Transverse colon (tissue), 4 donors: ENCODE measurements around the gene KCNT2. TPM values are rescaled to one million over a fixed set of nuclear protein-coding genes. Genes with fewer than 3 reads are reported as not detected.

Source experiments
- DNase-seq: peaks from one replicate; pipeline ENCODE4 v3.0.0-alpha.2; 2019
- H3K27ac ChIP-seq, 4 donors: fragments of 200-600 bp; sonication (generic); 2 replicates each; pipeline ENCODE4 v1.5.1; 2016 to 2018; ENCODE audit warnings: inconsistent platforms in 4 of 4
- H3K27me3 ChIP-seq: fragments of 200-600 bp; sonication (generic); 2 replicates; pipeline ENCODE4 v1.5.1; 2017; ENCODE audit warnings: inconsistent platforms
- H3K36me3 ChIP-seq, 4 donors: fragments of 200-600 bp; sonication (generic); 2 replicates each; pipeline ENCODE4 v1.5.1; 2017 to 2019; ENCODE audit warnings: inconsistent platforms in 4 of 4
- H3K4me1 ChIP-seq, 4 donors: fragments of 200-600 bp; sonication (generic); 2 replicates each; pipeline ENCODE4 v1.5.1; 2017 to 2020; ENCODE audit warnings: inconsistent platforms in 4 of 4
- H3K4me3 ChIP-seq, 4 donors: fragments of 200-600 bp; sonication (generic); 1 replicate in 1 of 4; 2 replicates in 3 of 4; pipeline versions ENCODE4 v1.5.1 to v1.6.1; 2017 to 2019; ENCODE audit warnings: inconsistent platforms in 4 of 4
- H3K9me3 ChIP-seq, 2 donors: fragments of 200-600 bp; sonication (generic); 2 replicates each; pipeline ENCODE4 v1.5.1; 2017 to 2019; ENCODE audit warnings: inconsistent platforms in 2 of 2
- CTCF ChIP-seq, 5 experiments: fragments of 200-600 bp in 3 of 5; fragments of 450-650 bp in 2 of 5; sonication (generic) in 3 of 5; IDR thresholded peaks; 1 replicate in 2 of 5; 2 replicates in 3 of 5; pipeline ENCODE4 v1.5.1; 2016 to 2017; ENCODE audit warnings: antibody characterized with exemption in 5 of 5, inconsistent platforms in 3 of 5, mild to moderate bottlenecking in 2 of 5, moderate library complexity in 1 of 5
- EP300 ChIP-seq: sonication (generic); formaldehyde crosslinking; IDR thresholded peaks from one replicate; pipeline ENCODE4 v1.6.1; 2017; ENCODE audit warnings: antibody characterized with exemption, low read depth
- POLR2A ChIP-seq: fragments of 450-650 bp; IDR thresholded peaks from one replicate; pipeline ENCODE4 v1.6.1; 2016; ENCODE audit warnings: antibody characterized with exemption, mild to moderate bottlenecking, moderate library complexity
- POLR2AphosphoS5 ChIP-seq, 3 donors: sonication (generic); formaldehyde crosslinking; IDR thresholded peaks; one replicate each; pipeline ENCODE4 v1.6.1; 2016; ENCODE audit warnings: antibody characterized with exemption in 3 of 3
- WGBS, 2 donors: methylation state at CpG; one replicate each; pipeline ENCODE4 v1.1.5; 2018; ENCODE audit warnings: low coverage in 1 of 2; 5-methylcytosine and 5-hydroxymethylcytosine counted together
- in situ Hi-C, 4 donors: fragments of 200-750 bp; cut with MboI; loops; one replicate each; pipeline versions ENCODE4 v1.15.0 to v1.15.1; 2017; ENCODE audit warnings: low sequenced_read_pairs in 3 of 4, low pct_ligation_motif_present in 1 of 4, low pct_unique_long_range_greater_than_20kb in 1 of 4
- intact Hi-C: fragments of 100-400 bp; cut with DNase I; formaldehyde crosslinking; loops from one replicate; pipeline ENCODE4 v1.15.1; 2023; ENCODE audit warnings: low total_unique reads
- small RNA-seq, 4 donors: library from RNA; depleted of rRNA; stranded (forward); fragments of <200 nt; gene quantifications; one replicate each; pipeline ENCODE3, GENCODE V24; 2016
- total RNA-seq, 4 donors: library from RNA; depleted of rRNA; stranded (reverse); fragments of >200 nt; gene quantifications; one replicate each; pipeline ENCODE4 v1.1.0, GENCODE V29; 2016

KCNT2 gene
- total RNA-seq, 4 donors from 2014 or later = 0.80 to 1.7 (median 0.96) TPM; not detected in 1

GRCh38 chr1:196183941-196184340 is 424.3 kb downstream of the KCNT2 start:
- H3K27ac ChIP-seq = no peak overlapping the region
- H3K4me3 ChIP-seq = no peak overlapping the region
- no peaks in the 10 kb centered on the region for H3K36me3 ChIP-seq
- in situ Hi-C loops (no loop called here), intact Hi-C loops (no loop called here)
- DNase-seq = no peak
- TF ChIP-seq POLR2A (no peak), CTCF (IDR thresholded peaks at IDR 0.05) (no peak), POLR2AphosphoS5 (IDR thresholded peaks at IDR 0.05) (no peak), EP300 (no peak)
- no peaks in the 10 kb centered on the region for H3K9me3 ChIP-seq
- no peaks in the 10 kb centered on the region for H3K27me3 ChIP-seq
- 25 to 89% methylated on average over 1 to 8 of the region's 8 CpGs for WGBS, 2 donors
- H3K4me1 ChIP-seq = no peaks in the 10 kb centered on the region

GRCh38 chr1:196181594-196181878 is 426.7 kb downstream of the KCNT2 start:
- TF ChIP-seq POLR2AphosphoS5 (IDR thresholded peaks at IDR 0.05) = no peak
- no peak for TF ChIP-seq CTCF (IDR thresholded peaks at IDR 0.05)
- no peak for TF ChIP-seq POLR2A
- no peak for TF ChIP-seq EP300
- no peaks in the 10 kb centered on the region for H3K4me1 ChIP-seq
- no peaks in the 10 kb centered on the region for H3K9me3 ChIP-seq
- DNase-seq = no peak
- H3K36me3 ChIP-seq = no peaks in the 10 kb centered on the region
- no peaks in the 10 kb centered on the region for H3K27me3 ChIP-seq
- H3K4me3 ChIP-seq = no peak overlapping the region
- intact Hi-C loops = no loop called here
- in situ Hi-C loops = no loop called here
- no peak overlapping the region for H3K27ac ChIP-seq

GRCh38 chr1:196180847-196181593 is 427.2 kb downstream of the KCNT2 start:
- intact Hi-C loops (no loop called here), in situ Hi-C loops (no loop called here)
- 0 to 18% methylated on average over 1 of the region's 1 CpG for WGBS, 2 donors
- no peaks in the 10 kb centered on the region for H3K4me1 ChIP-seq
- H3K4me3 ChIP-seq = no peak overlapping the region
- no peaks in the 10 kb centered on the region for H3K9me3 ChIP-seq
- no peak for TF ChIP-seq CTCF (IDR thresholded peaks at IDR 0.05)
- TF ChIP-seq EP300 = no peak
- no peak overlapping the region for H3K27ac ChIP-seq
- no peak for DNase-seq
- no peaks in the 10 kb centered on the region for H3K36me3 ChIP-seq
- H3K27me3 ChIP-seq = no peaks in the 10 kb centered on the region

- in situ Hi-C loops = no loop called here
- intact Hi-C loops = no loop called here
- DNase-seq = no peak
- H3K4me3 ChIP-seq = no peak overlapping the region
- H3K36me3 ChIP-seq = no peaks in the 10 kb centered on the region
- TF ChIP-seq POLR2A = no peak
- no peak for TF ChIP-seq CTCF (IDR thresholded peaks at IDR 0.05)
- no peak for TF ChIP-seq POLR2AphosphoS5 (IDR thresholded peaks at IDR 0.05)
- no peak for TF ChIP-seq EP300
- no peaks in the 10 kb centered on the region for H3K9me3 ChIP-seq
- no peaks in the 10 kb centered on the region for H3K4me1 ChIP-seq
- no peaks in the 10 kb centered on the region for H3K27me3 ChIP-seq
- H3K27ac ChIP-seq = no peak overlapping the region
- WGBS, 2 donors = 52 to 62% methylated on average over 3 of the region's 3 CpGs
These were observed 430.1 kb downstream of the KCNT2 start for GRCh38 chr1:196178083-196178635.

Small RNAs within 50 kb of the gene (small RNA-seq; reads per million reads assigned to genes)
- gene MIR4735 = 0 reads per million in 4 donors

Other genes starting within 250 kb of the KCNT2 start
- gene CFH, start 43.6 kb upstream of the KCNT2 start, total RNA-seq = 10 to 100 TPM in 3 of 4 donors, 1 to 10 TPM in 1; 5.2 to 92.3 (median 23.6) TPM
- under 1 TPM in 2 of 4 donors, not detected in 2; 0.32 to 0.55 TPM for gene CFHR3, start 166.4 kb upstream of the KCNT2 start, total RNA-seq
- gene CFHR1, start 211.3 kb upstream of the KCNT2 start, total RNA-seq = not detected